ENCODE measurements around the gene POU6F2.

DNA sequence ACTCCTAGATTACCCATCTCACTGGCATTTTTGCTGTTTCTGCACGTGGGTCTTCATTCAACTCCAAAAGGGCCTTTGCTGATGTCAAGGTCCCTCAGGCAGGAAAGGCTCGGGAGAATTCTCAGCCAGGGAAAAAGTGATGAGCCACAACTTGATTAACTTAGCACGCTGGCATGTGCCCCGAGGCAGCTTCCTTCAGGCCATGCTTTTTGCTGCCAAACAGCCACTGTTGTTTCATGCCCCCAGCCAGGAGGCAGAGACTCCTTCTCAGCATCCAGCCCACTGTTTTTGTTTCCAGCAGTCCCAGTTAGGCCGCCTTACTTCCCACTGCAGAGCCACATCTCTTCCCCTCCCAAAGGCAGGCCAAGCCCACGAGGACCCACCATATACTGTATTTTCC is 322.0 kb downstream of the POU6F2 start:
- TF ChIP-seq, protein P1, sequence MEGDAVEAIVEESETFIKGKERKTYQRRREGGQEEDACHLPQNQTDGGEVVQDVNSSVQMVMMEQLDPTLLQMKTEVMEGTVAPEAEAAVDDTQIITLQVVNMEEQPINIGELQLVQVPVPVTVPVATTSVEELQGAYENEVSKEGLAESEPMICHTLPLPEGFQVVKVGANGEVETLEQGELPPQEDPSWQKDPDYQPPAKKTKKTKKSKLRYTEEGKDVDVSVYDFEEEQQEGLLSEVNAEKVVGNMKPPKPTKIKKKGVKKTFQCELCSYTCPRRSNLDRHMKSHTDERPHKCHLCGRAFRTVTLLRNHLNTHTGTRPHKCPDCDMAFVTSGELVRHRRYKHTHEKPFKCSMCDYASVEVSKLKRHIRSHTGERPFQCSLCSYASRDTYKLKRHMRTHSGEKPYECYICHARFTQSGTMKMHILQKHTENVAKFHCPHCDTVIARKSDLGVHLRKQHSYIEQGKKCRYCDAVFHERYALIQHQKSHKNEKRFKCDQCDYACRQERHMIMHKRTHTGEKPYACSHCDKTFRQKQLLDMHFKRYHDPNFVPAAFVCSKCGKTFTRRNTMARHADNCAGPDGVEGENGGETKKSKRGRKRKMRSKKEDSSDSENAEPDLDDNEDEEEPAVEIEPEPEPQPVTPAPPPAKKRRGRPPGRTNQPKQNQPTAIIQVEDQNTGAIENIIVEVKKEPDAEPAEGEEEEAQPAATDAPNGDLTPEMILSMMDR (IDR thresholded peaks at IDR 0.05; ENCODE audit: low read length) = no peak
- TF ChIP-seq EZH2 (optimal IDR thresholded peaks at IDR 0.05; ENCODE audit: low read depth, low read length) = no peak
